Measurements from ENCODE around the gene PAPPA2.

PAPPA2 gene

GRCh38 chr1:176735201-176735600 is 272.2 kb downstream of the PAPPA2 start:
- FAIRE-seq (no peak), DNase-seq (ENCODE audit: insufficient read length, low spot score) (no peak)
- TF ChIP-seq, protein P1, sequence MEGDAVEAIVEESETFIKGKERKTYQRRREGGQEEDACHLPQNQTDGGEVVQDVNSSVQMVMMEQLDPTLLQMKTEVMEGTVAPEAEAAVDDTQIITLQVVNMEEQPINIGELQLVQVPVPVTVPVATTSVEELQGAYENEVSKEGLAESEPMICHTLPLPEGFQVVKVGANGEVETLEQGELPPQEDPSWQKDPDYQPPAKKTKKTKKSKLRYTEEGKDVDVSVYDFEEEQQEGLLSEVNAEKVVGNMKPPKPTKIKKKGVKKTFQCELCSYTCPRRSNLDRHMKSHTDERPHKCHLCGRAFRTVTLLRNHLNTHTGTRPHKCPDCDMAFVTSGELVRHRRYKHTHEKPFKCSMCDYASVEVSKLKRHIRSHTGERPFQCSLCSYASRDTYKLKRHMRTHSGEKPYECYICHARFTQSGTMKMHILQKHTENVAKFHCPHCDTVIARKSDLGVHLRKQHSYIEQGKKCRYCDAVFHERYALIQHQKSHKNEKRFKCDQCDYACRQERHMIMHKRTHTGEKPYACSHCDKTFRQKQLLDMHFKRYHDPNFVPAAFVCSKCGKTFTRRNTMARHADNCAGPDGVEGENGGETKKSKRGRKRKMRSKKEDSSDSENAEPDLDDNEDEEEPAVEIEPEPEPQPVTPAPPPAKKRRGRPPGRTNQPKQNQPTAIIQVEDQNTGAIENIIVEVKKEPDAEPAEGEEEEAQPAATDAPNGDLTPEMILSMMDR (IDR thresholded peaks at IDR 0.05; ENCODE audit: insufficient read depth, missing control alignments), result no peak

DNA sequence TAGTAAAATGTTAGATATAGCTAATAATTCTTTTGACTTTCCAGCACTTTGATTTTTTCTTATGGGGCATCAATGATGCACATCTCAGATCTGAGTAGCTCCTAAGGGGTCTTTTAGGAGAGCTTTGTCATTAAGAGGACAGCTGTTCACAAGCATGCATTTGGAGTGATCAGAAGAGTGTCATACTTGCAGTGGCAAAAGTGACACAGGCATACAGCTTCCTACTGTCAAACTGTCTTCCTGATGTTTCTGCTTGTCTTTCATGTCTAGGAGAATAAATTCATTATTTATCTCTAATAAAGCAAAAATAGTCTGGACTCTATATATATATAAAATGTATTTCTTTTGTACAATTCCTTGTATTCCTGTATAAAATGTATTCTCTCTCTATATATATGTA is 273.0 kb downstream of the PAPPA2 start:
- TF ChIP-seq, protein P1 (IDR thresholded peaks at IDR 0.05; ENCODE audit: insufficient read depth, missing control alignments), result no peak
- DNase-seq (ENCODE audit: insufficient read length, low spot score), result no peak
- FAIRE-seq, result peak; percentile 6

DNA sequence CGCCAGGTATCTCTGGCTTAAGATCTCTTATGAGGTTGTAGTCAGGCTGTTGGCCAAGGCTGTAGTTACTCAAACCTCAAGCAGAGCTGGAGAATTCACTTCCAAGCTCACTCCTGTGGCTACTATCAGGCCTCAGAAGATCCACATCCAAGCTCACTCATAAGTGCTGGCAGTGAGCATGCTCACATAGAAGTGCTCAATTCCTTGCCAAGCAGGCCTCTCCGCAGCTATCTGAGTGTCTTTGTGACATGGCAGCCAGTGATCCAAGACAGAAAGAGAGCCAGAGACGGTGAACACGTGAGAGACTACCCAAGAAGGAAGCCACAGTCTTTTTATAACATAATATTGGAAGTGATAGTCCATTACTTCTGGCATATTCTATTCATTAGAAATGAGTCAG is 278.2 kb downstream of the PAPPA2 start:
- DNase-seq (ENCODE audit: insufficient read length, low spot score) (no peak), FAIRE-seq (no peak)
- TF ChIP-seq, protein P1 (IDR thresholded peaks at IDR 0.05; ENCODE audit: insufficient read depth, missing control alignments), result no peak

DNA sequence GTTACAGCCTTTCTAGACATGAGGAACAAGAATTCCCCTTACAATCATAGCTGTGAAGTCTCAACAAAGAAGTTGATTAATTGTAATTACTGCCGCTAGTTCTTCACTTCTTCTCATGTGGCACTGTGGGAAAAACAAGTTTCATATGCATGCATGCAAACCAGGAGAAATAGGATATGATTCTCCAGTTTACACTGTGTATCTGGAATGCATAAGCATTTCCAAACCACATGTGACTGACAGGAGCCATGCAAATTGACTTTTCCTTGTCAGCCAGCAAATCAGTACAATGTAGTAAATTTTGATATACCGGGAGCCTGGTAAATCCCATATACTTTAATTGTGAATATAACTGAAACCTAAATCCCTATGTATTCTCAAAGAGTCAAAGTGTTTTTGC is 279.3 kb downstream of the PAPPA2 start:
- TF ChIP-seq, protein P1 (IDR thresholded peaks at IDR 0.05; ENCODE audit: insufficient read depth, missing control alignments), result no peak
- DNase-seq (ENCODE audit: insufficient read length, low spot score) (no peak), FAIRE-seq (no peak)

GRCh38 chr1:176744142-176744541 is 281.2 kb downstream of the PAPPA2 start:
- DNase-seq (ENCODE audit: insufficient read length, low spot score) (no peak), FAIRE-seq (no peak)
- TF ChIP-seq, protein P1 (IDR thresholded peaks at IDR 0.05; ENCODE audit: insufficient read depth, missing control alignments), result no peak

DNA sequence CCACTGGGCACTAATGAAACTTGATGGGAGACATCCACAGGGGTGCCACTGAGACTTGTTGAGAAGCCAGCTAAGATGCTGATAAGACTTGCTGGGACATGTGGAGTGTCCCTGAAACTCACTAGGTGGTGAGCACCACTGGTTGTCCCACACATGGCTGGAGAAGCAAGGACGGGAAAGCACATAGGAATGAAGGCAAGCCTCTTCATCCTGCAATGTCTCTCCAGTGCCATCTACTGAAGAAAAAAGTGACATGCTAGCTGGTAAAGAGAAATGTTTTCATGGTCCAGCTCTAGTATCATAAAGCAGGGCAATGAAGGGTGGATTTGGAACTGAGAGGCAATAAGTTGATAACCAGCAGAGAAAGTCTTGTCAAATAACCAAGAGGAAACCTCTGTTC is 283.0 kb downstream of the PAPPA2 start:
- TF ChIP-seq, protein P1 (IDR thresholded peaks at IDR 0.05; ENCODE audit: insufficient read depth, missing control alignments), result peak; percentile 38
- FAIRE-seq (no peak), DNase-seq (ENCODE audit: insufficient read length, low spot score) (no peak)

- TF ChIP-seq, protein P1 (IDR thresholded peaks at IDR 0.05; ENCODE audit: insufficient read depth, missing control alignments), result no peak
- DNase-seq (ENCODE audit: insufficient read length, low spot score) (no peak), FAIRE-seq (no peak)
Measured at GRCh38 chr1:176752505-176752904, 289.5 kb downstream of the PAPPA2 start.

All from D721Med (cell line).